ENCODE measurements around the gene NPFF. TPM values are rescaled to one million over a fixed set of nuclear protein-coding genes. Genes with fewer than 3 reads are reported as not detected.
A peak's percentile ranks its signal among the peaks of the same experiment; 100 is the strongest.

Gene NPFF
- polyA plus RNA-seq, 1 experiment = not detected

GRCh38 chr12:53496752-53497032 is 10.6 kb downstream of the NPFF start:
- POLR2A ChIA-PET = interaction anchor here (1.0 to 1.3 kb wide), 3 partner anchors 15 to 55 kb away, joined by 3 to 4 read pairs (median 3); partner anchors contain the start of gene PRR13
- TF ChIP-seq CTCF (IDR thresholded peaks at IDR 0.05; ENCODE audit: low read depth, low read length) = no peak
- CTCF ChIA-PET = no interaction called here
- Histone ChIP-seq H3K27ac (ENCODE audit: low read depth, low read length) (peak overlapping the region; percentile 39), H3K27me3 (ENCODE audit: control insufficient read depth, insufficient read depth, low read length) (no peaks in the 10 kb centered on the region), H3K4me3 (ENCODE audit: low read depth, low read length) (peak overlapping the region; percentile 35), H3K9me3 (ENCODE audit: control insufficient read depth, insufficient read depth, low read length) (no peaks in the 10 kb centered on the region; the same call in 1 of the 2 replicates)
- DNase-seq (ENCODE audit: low read depth, low spot score) = no peak

GRCh38 chr12:53495903-53496751 is 11.2 kb downstream of the NPFF start:
- Histone ChIP-seq H3K4me3 (ENCODE audit: low read depth, low read length) (peak overlapping the region; percentile 18; the same call in 1 of the 2 replicates), H3K27ac (ENCODE audit: low read depth, low read length) (peak overlapping the region; percentile 47), H3K27me3 (ENCODE audit: control insufficient read depth, insufficient read depth, low read length) (no peaks in the 10 kb centered on the region), H3K9me3 (ENCODE audit: control insufficient read depth, insufficient read depth, low read length) (no peaks in the 10 kb centered on the region)
- ChIA-PET CTCF (interaction anchor here (1.2 kb wide), 1 partner anchor 144 kb away, joined by 3 read pairs; no protein-coding TSS in a partner anchor), POLR2A (interaction anchor here (1.0 to 1.3 kb wide), 3 partner anchors 14 to 55 kb away, joined by 3 to 4 read pairs (median 3); partner anchors contain the start of gene PRR13)
- DNase-seq (ENCODE audit: low read depth, low spot score) = peak; percentile 71
- TF ChIP-seq CTCF (IDR thresholded peaks at IDR 0.05; ENCODE audit: low read depth, low read length) = no peak

- POLR2A ChIA-PET = interaction anchor here (1.7 kb wide), 1 partner anchor 12 kb away, joined by 7 read pairs; no protein-coding TSS in a partner anchor
- Histone ChIP-seq H3K27ac (ENCODE audit: low read depth, low read length) (peak overlapping the region; percentile 65), H3K9me3 (ENCODE audit: control insufficient read depth, insufficient read depth, low read length) (no peaks in the 10 kb centered on the region), H3K4me3 (ENCODE audit: low read depth, low read length) (peak overlapping the region; percentile 60), H3K27me3 (ENCODE audit: control insufficient read depth, insufficient read depth, low read length) (no peaks in the 10 kb centered on the region)
- CTCF ChIA-PET = interaction anchor here (0.6 to 2.1 kb wide), 4 partner anchors 15 to 173 kb away, joined by 3 to 5 read pairs (median 4); no protein-coding TSS in a partner anchor
- TF ChIP-seq CTCF (IDR thresholded peaks at IDR 0.05; ENCODE audit: low read depth, low read length) = no peak
- DNase-seq (ENCODE audit: low read depth, low spot score) = no peak
These were observed 13.5 kb downstream of the NPFF start for GRCh38 chr12:53493610-53494391.

GRCh38 chr12:53492830-53493609 is 14.3 kb downstream of the NPFF start:
- TF ChIP-seq CTCF (IDR thresholded peaks at IDR 0.05; ENCODE audit: low read depth, low read length) = no peak
- POLR2A ChIA-PET = interaction anchor here (1.1 to 1.7 kb wide), 5 partner anchors 7 to 21 kb away, joined by 4 to 14 read pairs (median 7); partner anchors contain the start of gene TARBP2
- peak overlapping the region; percentile 65 for H3K27ac ChIP-seq (ENCODE audit: low read depth, low read length)
- CTCF ChIA-PET = interaction anchor here (1.7 to 2.1 kb wide), 2 partner anchors 16 to 171 kb away, joined by 4 to 5 read pairs; no protein-coding TSS in a partner anchor
- H3K9me3 ChIP-seq (ENCODE audit: control insufficient read depth, insufficient read depth, low read length) = no peaks in the 10 kb centered on the region
- DNase-seq (ENCODE audit: low read depth, low spot score) = no peak
- no peaks in the 10 kb centered on the region for H3K27me3 ChIP-seq (ENCODE audit: control insufficient read depth, insufficient read depth, low read length)
- peak overlapping the region; percentile 60 for H3K4me3 ChIP-seq (ENCODE audit: low read depth, low read length)
